Liver (tissue), 3 donors: ENCODE measurements around the gene MPZL2.

Experiments
- CTCF ChIP-seq: fragments of 150-350 bp; IDR thresholded peaks from 2 replicates; pipeline ENCODE4 v1.5.1; 2017; ENCODE audit warnings: improper control_type of control experiment, low read depth, low read length; ENCODE audit not compliant: missing input control
- FOXA2 ChIP-seq: IDR thresholded peaks from 2 replicates; pipeline ENCODE4 v1.6.1; 2016; ENCODE audit warnings: antibody characterized with exemption
- HNF4G ChIP-seq: IDR thresholded peaks from 2 replicates; pipeline ENCODE4 v1.6.1; 2016; ENCODE audit warnings: antibody characterized with exemption
- RXRA ChIP-seq, 2 donors: IDR thresholded peaks; 2 replicates each; pipeline ENCODE4 v1.6.1; 2017 to 2018; ENCODE audit warnings: antibody characterized with exemption in 2 of 2, mild to moderate bottlenecking in 1 of 2
- donor health status: healthy.
- donor health status: healthy.

- TF ChIP-seq CTCF (no peak), RXRA (IDR thresholded peaks at IDR 0.05) (peak in 1 of 2 donors; percentile 77), HNF4G (no peak), FOXA2 (peak; percentile 42)
Observed at GRCh38 chr11:118240999-118241763, 22.9 kb downstream of the MPZL2 start.
